ENCODE measurements around the gene SSBP3. TPM values are rescaled to one million over a fixed set of nuclear protein-coding genes. Genes with fewer than 3 reads are reported as not detected.

SSBP3 gene
- total and polyA plus RNA-seq, 2 of the 13 experiments (the other 11 are each of a cell fraction or from before 2014, with no cell fraction given) = 8.5 to 17.6 TPM

DNA sequence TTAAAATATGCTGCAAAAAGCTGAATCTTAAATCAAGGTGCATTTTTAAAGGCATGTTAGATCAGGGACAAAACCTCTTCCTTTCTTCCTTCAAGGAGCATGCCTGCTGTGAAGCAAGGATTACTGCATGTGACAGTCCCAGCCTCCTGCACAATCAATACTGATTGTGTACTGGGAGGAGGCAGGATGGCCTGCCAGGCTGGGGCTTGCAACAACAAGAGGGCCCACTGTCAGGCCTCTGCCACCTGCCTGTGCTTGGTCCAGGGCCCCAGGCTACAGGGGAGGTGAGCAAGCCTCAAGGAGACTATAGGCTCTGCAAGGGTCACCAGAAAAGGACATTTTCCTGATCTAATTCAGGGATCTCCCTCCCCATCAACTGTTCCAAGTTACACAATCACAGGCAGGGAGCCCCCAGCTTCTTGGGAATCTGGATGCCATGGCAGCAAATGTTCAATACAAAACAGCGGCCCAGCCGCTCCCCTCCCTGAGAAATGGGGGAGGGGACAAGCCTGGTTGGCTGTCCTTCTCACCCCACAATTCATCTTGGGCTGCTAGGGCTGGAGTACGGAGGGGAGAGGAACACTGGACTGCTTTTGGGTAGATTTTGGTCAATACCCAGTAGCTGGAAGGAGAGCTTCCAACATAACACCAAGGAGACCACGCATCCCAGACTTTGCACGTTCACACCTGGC lies 76.7 kb downstream of the SSBP3 start:
- DNase-seq (ENCODE audit: low spot score) = no peak
- intact Hi-C loops (cut with micrococcal nuclease; ENCODE audit: unreplicated experiment) = no loop called here
- ChIA-PET POLR2A (no interaction called here), CTCF (ENCODE audit: low intra/inter-chr PET ratio, low total read pairs) (no interaction called here)
- no peaks in the 10 kb centered on the region for H3K9me3 ChIP-seq (ENCODE audit: low read length)
- no peak overlapping the region for H3K4me3 ChIP-seq (replicated peaks in 1 of 3; ENCODE audit: insufficient read depth in 1 of 3, low read depth in 2 of 3, low read length in 3 of 3)
- peaks cover 1% of the 10 kb centered on the region; the same call in 1 of the 2 replicates for H4K20me1 ChIP-seq (ENCODE audit: insufficient read depth, low read length)
- TF ChIP-seq ONECUT2 (CRISPR knock-in tag; IDR thresholded peaks at IDR 0.05) (peak; percentile 61; the same call in 1 of the 2 replicates), KMT2A (CRISPR knock-in tag; IDR thresholded peaks at IDR 0.05) (no peak), GATAD2A (CRISPR knock-in tag; IDR thresholded peaks at IDR 0.05) (0 out of 2 replicates have a peak, but pooled peaks have one; percentile 18), SMC3 (IDR thresholded peaks at IDR 0.05; ENCODE audit: low read length) (no peak), SOX13 (IDR thresholded peaks at IDR 0.05) (no peak), SOX13 (CRISPR knock-in tag; conservative IDR thresholded peaks at IDR 0.05 in 1 of 2, IDR thresholded peaks at IDR 0.05 in 1 of 2) (peak in 1 of 2 experiments; percentile 6; a peak in 1 of 4 replicates)
- TF ChIP-seq, protein P1, sequence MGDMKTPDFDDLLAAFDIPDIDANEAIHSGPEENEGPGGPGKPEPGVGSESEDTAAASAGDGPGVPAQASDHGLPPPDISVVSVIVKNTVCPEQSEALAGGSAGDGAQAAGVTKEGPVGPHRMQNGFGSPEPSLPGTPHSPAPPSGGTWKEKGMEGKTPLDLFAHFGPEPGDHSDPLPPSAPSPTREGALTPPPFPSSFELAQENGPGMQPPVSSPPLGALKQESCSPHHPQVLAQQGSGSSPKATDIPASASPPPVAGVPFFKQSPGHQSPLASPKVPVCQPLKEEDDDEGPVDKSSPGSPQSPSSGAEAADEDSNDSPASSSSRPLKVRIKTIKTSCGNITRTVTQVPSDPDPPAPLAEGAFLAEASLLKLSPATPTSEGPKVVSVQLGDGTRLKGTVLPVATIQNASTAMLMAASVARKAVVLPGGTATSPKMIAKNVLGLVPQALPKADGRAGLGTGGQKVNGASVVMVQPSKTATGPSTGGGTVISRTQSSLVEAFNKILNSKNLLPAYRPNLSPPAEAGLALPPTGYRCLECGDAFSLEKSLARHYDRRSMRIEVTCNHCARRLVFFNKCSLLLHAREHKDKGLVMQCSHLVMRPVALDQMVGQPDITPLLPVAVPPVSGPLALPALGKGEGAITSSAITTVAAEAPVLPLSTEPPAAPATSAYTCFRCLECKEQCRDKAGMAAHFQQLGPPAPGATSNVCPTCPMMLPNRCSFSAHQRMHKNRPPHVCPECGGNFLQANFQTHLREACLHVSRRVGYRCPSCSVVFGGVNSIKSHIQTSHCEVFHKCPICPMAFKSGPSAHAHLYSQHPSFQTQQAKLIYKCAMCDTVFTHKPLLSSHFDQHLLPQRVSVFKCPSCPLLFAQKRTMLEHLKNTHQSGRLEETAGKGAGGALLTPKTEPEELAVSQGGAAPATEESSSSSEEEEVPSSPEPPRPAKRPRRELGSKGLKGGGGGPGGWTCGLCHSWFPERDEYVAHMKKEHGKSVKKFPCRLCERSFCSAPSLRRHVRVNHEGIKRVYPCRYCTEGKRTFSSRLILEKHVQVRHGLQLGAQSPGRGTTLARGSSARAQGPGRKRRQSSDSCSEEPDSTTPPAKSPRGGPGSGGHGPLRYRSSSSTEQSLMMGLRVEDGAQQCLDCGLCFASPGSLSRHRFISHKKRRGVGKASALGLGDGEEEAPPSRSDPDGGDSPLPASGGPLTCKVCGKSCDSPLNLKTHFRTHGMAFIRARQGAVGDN (CRISPR knock-in tag; IDR thresholded peaks at IDR 0.05) = peak; percentile 34
- TF ChIP-seq, protein P2, sequence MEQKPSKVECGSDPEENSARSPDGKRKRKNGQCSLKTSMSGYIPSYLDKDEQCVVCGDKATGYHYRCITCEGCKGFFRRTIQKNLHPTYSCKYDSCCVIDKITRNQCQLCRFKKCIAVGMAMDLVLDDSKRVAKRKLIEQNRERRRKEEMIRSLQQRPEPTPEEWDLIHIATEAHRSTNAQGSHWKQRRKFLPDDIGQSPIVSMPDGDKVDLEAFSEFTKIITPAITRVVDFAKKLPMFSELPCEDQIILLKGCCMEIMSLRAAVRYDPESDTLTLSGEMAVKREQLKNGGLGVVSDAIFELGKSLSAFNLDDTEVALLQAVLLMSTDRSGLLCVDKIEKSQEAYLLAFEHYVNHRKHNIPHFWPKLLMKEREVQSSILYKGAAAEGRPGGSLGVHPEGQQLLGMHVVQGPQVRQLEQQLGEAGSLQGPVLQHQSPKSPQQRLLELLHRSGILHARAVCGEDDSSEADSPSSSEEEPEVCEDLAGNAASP (CRISPR knock-in tag; IDR thresholded peaks at IDR 0.05; ENCODE audit: borderline replicate concordance) = no peak
- TF ChIP-seq, protein P3, sequence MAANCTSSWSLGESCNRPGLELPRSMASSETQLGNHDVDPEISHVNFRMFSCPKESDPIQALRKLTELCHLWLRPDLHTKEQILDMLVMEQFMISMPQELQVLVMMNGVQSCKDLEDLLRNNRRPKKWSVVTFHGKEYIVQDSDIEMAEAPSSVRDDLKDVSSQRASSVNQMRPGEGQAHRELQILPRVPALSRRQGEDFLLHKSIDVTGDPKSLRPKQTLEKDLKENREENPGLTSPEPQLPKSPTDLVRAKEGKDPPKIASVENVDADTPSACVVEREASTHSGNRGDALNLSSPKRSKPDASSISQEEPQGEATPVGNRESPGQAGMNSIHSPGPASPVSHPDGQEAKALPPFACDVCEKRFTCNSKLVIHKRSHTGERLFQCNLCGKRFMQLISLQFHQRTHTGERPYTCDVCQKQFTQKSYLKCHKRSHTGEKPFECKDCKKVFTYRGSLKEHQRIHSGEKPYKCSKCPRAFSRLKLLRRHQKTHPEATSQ (CRISPR knock-in tag; IDR thresholded peaks at IDR 0.05; ENCODE audit: borderline replicate concordance) = no peak
- no peak overlapping the region for H3K27ac ChIP-seq (ENCODE audit: extremely low read length, insufficient read depth, low read length)
- peak; percentile 64 for ATAC-seq
- WGBS (ENCODE audit: low lambda C conversion rate) = 85% methylated on average over 5 of the region's 5 CpGs
- H3K4me2 ChIP-seq (ENCODE audit: low read depth, low read length) = no peak overlapping the region
- in situ Hi-C loops (cut with HindIII; ENCODE audit: extremely low pct_ligation_motif_present, low pct_unique_long_range_greater_than_20kb) = no loop called here
- H2AFZ ChIP-seq (ENCODE audit: low read length) = no peak overlapping the region
- H3K79me2 ChIP-seq (ENCODE audit: insufficient read depth, low read length) = peaks cover 10% of the 10 kb centered on the region
- no peak overlapping the region for H3K9ac ChIP-seq (ENCODE audit: insufficient read depth, low read depth, low read length)
- H3K4me1 ChIP-seq (ENCODE audit: insufficient read depth, low read length) = peaks cover 39% of the 10 kb centered on the region
- no peaks in the 10 kb centered on the region for H3K27me3 ChIP-seq (ENCODE audit: control insufficient read depth in 1 of 2, insufficient read depth in 2 of 2, low read length in 2 of 2)
- no TSS peak for BruUV-seq (replicated peaks)
- 0 out of 5 replicates have a peak, but pooled peaks cover 0 to 3% of the 10 kb centered on the region in 2 experiments for H3K36me3 ChIP-seq (replicated peaks in 1 of 2; ENCODE audit: control insufficient read depth in 1 of 2, insufficient read depth in 2 of 2, low read length in 2 of 2)
- FAIRE-seq = no peak
